ES-I3 (cell line): Measurements from ENCODE around the gene HOMEZ.
"Not testable (repeated sequence)": the region's sequence is repeated elsewhere in the genome, so short reads cannot be mapped to it uniquely, and the experiment has no call there.

Experiments used
- H3K36me3 ChIP-seq: 2 replicates; pipeline ENCODE4 v1.6.1; 2013; ENCODE audit warnings: mild to moderate bottlenecking, low read length, control low read depth, moderate library complexity; ENCODE audit not compliant: insufficient read depth
- H3K4me1 ChIP-seq: 2 replicates; pipeline ENCODE4 v1.6.1; 2013; ENCODE audit warnings: mild to moderate bottlenecking, control low read depth, low read length; ENCODE audit not compliant: insufficient read depth
- H3K9ac ChIP-seq: 2 replicates; pipeline ENCODE4 v1.6.1; 2013; ENCODE audit warnings: low read depth, mild to moderate bottlenecking, low read length, moderate library complexity
- H3K9me3 ChIP-seq: 2 replicates; pipeline ENCODE4 v1.6.1; 2013; ENCODE audit warnings: mild to moderate bottlenecking, low read length, moderate library complexity; ENCODE audit not compliant: control insufficient read depth, insufficient read depth

The HOMEZ gene

GRCh38 chr14:23277189-23277588 is 8.7 kb downstream of the HOMEZ start:
- Histone ChIP-seq H3K36me3 (no peaks in the 10 kb centered on the region), H3K9ac (no peak overlapping the region), H3K4me1 (peaks cover 8% of the 10 kb centered on the region), H3K9me3 (no peaks in the 10 kb centered on the region)

GRCh38 chr14:23275412-23275811 is 10.5 kb downstream of the HOMEZ start:
- no peak overlapping the region for H3K9ac ChIP-seq
- peaks cover 8% of the 10 kb centered on the region for H3K4me1 ChIP-seq

DNA sequence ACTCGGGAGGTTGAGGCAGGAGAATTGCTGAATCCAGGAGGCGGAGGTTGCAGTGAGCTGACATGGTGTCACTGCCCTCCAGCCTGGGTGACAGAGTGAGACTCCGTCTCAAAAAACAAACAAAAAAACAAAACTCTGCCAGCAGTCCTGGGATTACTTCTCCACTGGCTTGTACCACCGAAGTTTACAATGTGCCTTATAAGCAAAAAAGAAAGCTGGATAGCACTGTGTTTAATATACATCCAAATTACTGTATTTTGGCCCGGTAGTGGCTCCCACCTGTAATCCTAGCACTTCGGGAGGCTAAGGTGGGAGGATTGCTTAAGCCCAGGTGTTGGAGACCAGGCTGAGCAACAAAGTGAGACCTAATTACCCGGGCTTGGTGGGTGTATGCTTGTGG is 16.7 kb downstream of the HOMEZ start:
- Histone ChIP-seq H3K36me3 (no peaks in the 10 kb centered on the region), H3K4me1 (no peaks in the 10 kb centered on the region), H3K9me3 (no peaks in the 10 kb centered on the region), H3K9ac (no peak overlapping the region)

More at GRCh38 chr14:23275412-23275811, 10.5 kb downstream of the HOMEZ start:
- no peaks in the 10 kb centered on the region for H3K9me3 ChIP-seq
- no peaks in the 10 kb centered on the region for H3K36me3 ChIP-seq

GRCh38 chr14:23260849-23261248 is 25.1 kb downstream of the HOMEZ start:
- H3K36me3 ChIP-seq, H3K4me1 ChIP-seq, H3K9ac ChIP-seq, H3K9me3 ChIP-seq: not testable (repeated sequence)

- Histone ChIP-seq H3K4me1 (no peaks in the 10 kb centered on the region), H3K9me3 (no peaks in the 10 kb centered on the region; the same call in 1 of the 2 replicates)
Measured at GRCh38 chr14:23259426-23259825, 26.5 kb downstream of the HOMEZ start.

GRCh38 chr14:23258256-23258655 is 27.7 kb downstream of the HOMEZ start:
- no peaks in the 10 kb centered on the region; the same call in 1 of the 2 replicates for H3K9me3 ChIP-seq
- peaks cover 1% of the 10 kb centered on the region; the same call in 1 of the 2 replicates for H3K4me1 ChIP-seq
- H3K9ac ChIP-seq = no peak overlapping the region
- no peaks in the 10 kb centered on the region for H3K36me3 ChIP-seq

More at GRCh38 chr14:23259426-23259825, 26.5 kb downstream of the HOMEZ start:
- Histone ChIP-seq H3K36me3 (no peaks in the 10 kb centered on the region), H3K9ac (no peak overlapping the region)

- no peaks in the 10 kb centered on the region for H3K9me3 ChIP-seq
- H3K9ac ChIP-seq = peak overlapping the region; percentile 31
- peaks cover 32% of the 10 kb centered on the region for H3K4me1 ChIP-seq
- no peaks in the 10 kb centered on the region for H3K36me3 ChIP-seq
Measured at GRCh38 chr14:23252420-23253333, 33.3 kb downstream of the HOMEZ start.

GRCh38 chr14:23252006-23252405 is 33.9 kb downstream of the HOMEZ start:
- peak overlapping the region; percentile 18; the same call in 1 of the 2 replicates for H3K9ac ChIP-seq
- H3K9me3 ChIP-seq = no peaks in the 10 kb centered on the region
- H3K4me1 ChIP-seq = peaks cover 32% of the 10 kb centered on the region
- no peaks in the 10 kb centered on the region for H3K36me3 ChIP-seq

- Histone ChIP-seq H3K36me3 (no peaks in the 10 kb centered on the region), H3K4me1 (peaks cover 32% of the 10 kb centered on the region), H3K9ac (no peak overlapping the region), H3K9me3 (no peaks in the 10 kb centered on the region)
Measured at GRCh38 chr14:23249824-23250223, 36.1 kb downstream of the HOMEZ start.

- Histone ChIP-seq H3K4me1 (peaks cover 32% of the 10 kb centered on the region), H3K9ac (no peak overlapping the region), H3K9me3 (no peaks in the 10 kb centered on the region), H3K36me3 (no peaks in the 10 kb centered on the region)
Measured at GRCh38 chr14:23248601-23249000, 37.3 kb downstream of the HOMEZ start.

DNA sequence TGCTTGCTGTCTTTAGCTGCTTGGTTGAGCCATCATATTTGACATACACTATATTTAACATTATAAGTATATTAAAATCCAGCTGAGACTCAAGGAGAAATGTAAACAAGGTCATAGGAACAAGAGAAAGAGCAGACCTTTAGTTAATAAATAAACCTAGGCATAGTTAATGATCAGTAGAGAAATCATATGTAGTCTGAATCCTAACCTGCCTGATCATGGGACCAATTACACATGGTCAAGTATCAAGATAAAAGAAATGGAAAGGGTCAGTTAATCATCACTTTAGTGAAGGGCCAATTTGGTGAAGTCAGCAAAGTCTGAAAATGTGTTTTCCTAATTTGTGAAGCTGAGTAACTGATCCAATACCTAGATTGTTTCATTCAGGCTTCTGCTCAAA is 40.6 kb downstream of the HOMEZ start:
- no peaks in the 10 kb centered on the region for H3K9me3 ChIP-seq
- peaks cover 6% of the 10 kb centered on the region for H3K4me1 ChIP-seq
- no peak overlapping the region for H3K9ac ChIP-seq
- H3K36me3 ChIP-seq = no peaks in the 10 kb centered on the region

DNA sequence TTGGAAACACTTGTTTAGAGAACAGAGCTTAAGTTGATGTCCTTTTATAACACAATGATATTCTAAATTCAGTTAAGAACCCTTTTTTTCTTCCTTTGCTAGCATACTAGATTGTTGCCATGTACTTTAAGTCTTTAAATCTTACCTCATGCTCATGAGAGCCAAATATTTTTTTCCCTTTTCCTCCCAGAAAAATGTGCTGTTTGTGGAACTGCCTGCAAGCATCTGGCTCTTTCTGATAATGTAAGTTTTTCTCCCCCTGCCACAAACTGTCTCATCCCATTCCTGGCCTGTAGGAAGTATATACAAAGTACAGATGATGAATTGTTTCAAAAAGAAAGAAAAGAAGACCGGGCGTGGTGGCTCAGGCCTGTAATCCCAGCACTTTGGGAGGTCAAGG is 42.9 kb downstream of the HOMEZ start:
- no peaks in the 10 kb centered on the region for H3K4me1 ChIP-seq
- no peak overlapping the region for H3K9ac ChIP-seq
- H3K36me3 ChIP-seq = no peaks in the 10 kb centered on the region
- H3K9me3 ChIP-seq = no peaks in the 10 kb centered on the region

GRCh38 chr14:23242076-23242475 is 43.9 kb downstream of the HOMEZ start:
- Histone ChIP-seq H3K9me3 (no peaks in the 10 kb centered on the region), H3K4me1 (peaks cover 3% of the 10 kb centered on the region; the same call in 1 of the 2 replicates), H3K9ac (no peak overlapping the region), H3K36me3 (no peaks in the 10 kb centered on the region)

DNA sequence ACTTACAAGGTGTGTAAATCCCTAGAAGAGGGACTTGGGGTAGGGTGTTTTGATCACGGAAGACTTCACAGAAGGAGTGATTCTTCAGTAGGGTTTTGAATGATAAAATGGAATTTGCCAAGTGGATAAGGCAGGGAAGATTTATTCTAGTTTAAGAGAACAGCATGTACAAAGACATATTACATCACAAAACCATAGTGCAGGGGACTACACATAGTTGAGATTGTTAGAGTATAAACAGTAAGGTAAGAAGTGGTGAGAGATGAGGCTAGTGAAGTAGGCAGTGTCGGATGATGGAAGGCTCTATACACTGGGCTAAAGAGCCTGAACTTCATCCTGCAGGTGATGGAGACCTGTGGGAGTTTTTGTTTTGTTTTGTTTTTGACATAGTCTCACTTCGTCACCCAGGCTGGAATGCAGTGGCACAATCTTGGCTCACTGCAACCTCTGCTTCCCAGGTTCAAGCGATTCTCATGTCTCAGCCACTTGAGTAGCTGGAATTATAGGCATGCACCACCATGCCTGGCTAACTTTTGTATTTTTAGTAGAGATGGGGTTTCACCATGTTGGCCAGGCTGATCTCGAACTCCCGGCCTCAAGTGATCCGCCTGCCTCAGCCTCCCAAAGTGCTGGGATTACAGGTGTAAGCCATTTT is 44.7 kb downstream of the HOMEZ start:
- H3K9ac ChIP-seq, H3K36me3 ChIP-seq, H3K4me1 ChIP-seq, H3K9me3 ChIP-seq: not testable (repeated sequence)

DNA sequence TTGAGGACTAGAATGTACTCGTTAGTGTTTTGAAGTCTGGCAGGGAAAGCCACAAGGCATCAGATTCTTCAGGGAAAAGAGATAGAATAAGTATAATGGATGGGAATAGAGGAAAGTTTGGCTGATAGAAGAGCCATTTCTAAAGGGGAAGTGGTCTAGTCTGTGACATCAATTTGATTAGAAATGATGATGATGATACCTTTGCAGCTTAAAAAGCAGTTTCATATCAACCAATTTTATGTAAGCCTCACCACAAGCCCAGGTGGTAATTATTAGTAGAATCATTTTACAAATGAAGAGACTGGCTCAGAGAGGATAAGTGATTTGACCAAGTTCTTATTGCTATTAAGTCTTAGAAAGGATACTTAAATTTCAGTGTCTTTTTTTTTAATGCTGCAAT is 45.3 kb downstream of the HOMEZ start:
- Histone ChIP-seq H3K36me3 (no peaks in the 10 kb centered on the region), H3K9ac (no peak overlapping the region), H3K9me3 (no peaks in the 10 kb centered on the region), H3K4me1 (peaks cover 3% of the 10 kb centered on the region; the same call in 1 of the 2 replicates)
